Naive thymus-derived CD4-positive, alpha-beta T cell (primary cell): Measurements from ENCODE around the gene SULT4A1. TPM values are rescaled to one million over a fixed set of nuclear protein-coding genes. Genes with fewer than 3 reads are reported as not detected.

ENCODE experiments used
- ATAC-seq: fragments of 150-1000 bp; cut with Tn5 transposase; 2 replicates; pipeline ENCODE4 v1.10.0; 2021; ENCODE audit warnings: mild to moderate bottlenecking, moderate library complexity
- CTCF ChIA-PET: fragments of 350-600 bp; sonication (Branson Sonifier 250); formaldehyde crosslinking; loops from one replicate; lab custom pipeline; 2021; ENCODE audit warnings: antibody characterized with exemption; lab: Charles Lee
- POLR2A ChIA-PET: fragments of 350-600 bp; sonication (Branson Sonifier 250); formaldehyde crosslinking; loops from one replicate; lab custom pipeline; 2021; ENCODE audit warnings: antibody characterized with exemption, inconsistent platforms; lab: Charles Lee
- DNase-seq, 9 donors: peaks; one replicate each; pipeline versions ENCODE4 v3.0.0 to v3.0.0-alpha.2; 2020 to 2022; ENCODE audit warnings: mixed read lengths in 1 of 9
- H3K27ac ChIP-seq: one replicate; pipeline ENCODE4 v1.7.0; 2013; ENCODE audit warnings: mild to moderate bottlenecking, low read depth, low read length, moderate library complexity
- H3K27me3 ChIP-seq, 2 donors: one replicate each; pipeline ENCODE4 v1.7.0; 2013; ENCODE audit warnings: low read length in 2 of 2, mild to moderate bottlenecking in 2 of 2, moderate library complexity in 2 of 2; ENCODE audit not compliant: control insufficient read depth in 2 of 2, insufficient read depth in 2 of 2
- H3K36me3 ChIP-seq, 3 experiments: 1 replicate in 2 of 3; 2 replicates in 1 of 3; pipeline ENCODE4 v1.7.0; 2013; ENCODE audit warnings: low read length in 3 of 3, mild to moderate bottlenecking in 3 of 3, moderate library complexity in 1 of 3; ENCODE audit not compliant: insufficient read depth in 3 of 3, control insufficient read depth in 2 of 3
- H3K4me1 ChIP-seq, 2 donors: one replicate each; pipeline ENCODE4 v1.7.0; 2013; ENCODE audit warnings: low read length in 2 of 2, mild to moderate bottlenecking in 2 of 2, moderate library complexity in 1 of 2; ENCODE audit not compliant: control insufficient read depth in 2 of 2, insufficient read depth in 2 of 2
- H3K4me3 ChIP-seq: 2 replicates; pipeline ENCODE4 v1.7.0; 2013; ENCODE audit warnings: mild to moderate bottlenecking, low read length
- H3K9me3 ChIP-seq, 3 experiments: 1 replicate in 2 of 3; 2 replicates in 1 of 3; pipeline ENCODE4 v1.7.0; 2013; ENCODE audit warnings: low read length in 3 of 3; ENCODE audit not compliant: control insufficient read depth in 2 of 3
- H3K27ac Mint-ChIP-seq, 9 donors: one replicate each; pipeline ENCODE4 v1.8.0; 2020 to 2022; ENCODE audit warnings: mixed read lengths in 9 of 9, mild to moderate bottlenecking in 8 of 9, moderate library complexity in 5 of 9, inconsistent platforms in 2 of 9
- H3K27me3 Mint-ChIP-seq, 5 donors: one replicate each; pipeline ENCODE4 v1.8.0; 2021 to 2022; ENCODE audit warnings: mixed read lengths in 5 of 5, mild to moderate bottlenecking in 1 of 5
- H3K36me3 Mint-ChIP-seq, 5 donors: one replicate each; pipeline ENCODE4 v1.8.0; 2020 to 2022; ENCODE audit warnings: mixed read lengths in 5 of 5, mild to moderate bottlenecking in 3 of 5, inconsistent platforms in 1 of 5
- H3K4me1 Mint-ChIP-seq, 7 donors: one replicate each; pipeline ENCODE4 v1.8.0; 2020 to 2022; ENCODE audit warnings: mixed read lengths in 7 of 7, mild to moderate bottlenecking in 3 of 7, inconsistent platforms in 1 of 7
- H3K4me3 Mint-ChIP-seq, 10 donors: one replicate each; pipeline ENCODE4 v1.8.0; 2020 to 2022; ENCODE audit warnings: mild to moderate bottlenecking in 10 of 10, mixed read lengths in 10 of 10, moderate library complexity in 6 of 10, inconsistent platforms in 2 of 10
- H3K9me3 Mint-ChIP-seq, 11 donors: one replicate each; pipeline ENCODE4 v1.8.0; 2020 to 2022; ENCODE audit warnings: mixed read lengths in 11 of 11, mild to moderate bottlenecking in 4 of 11, inconsistent platforms in 1 of 11, moderate library complexity in 1 of 11
- intact Hi-C, 2 donors: fragments of 100-400 bp; cut with micrococcal nuclease; formaldehyde crosslinking; loops; one replicate each; pipeline ENCODE4 v1.15.1; 2023
- polyA plus RNA-seq, 2 donors: library from polyadenylated mRNA; unstranded; fragments of 300-500 nt; fragmentation: Illumina TruSeq; gene quantifications; one replicate each; pipeline ENCODE4 v1.2.3, GENCODE V29; 2021
- total RNA-seq, 6 experiments: library from RNA in 5 of 6; stranded (reverse) in 5 of 6; gene quantifications; 1 replicate in 5 of 6; 2 replicates in 1 of 6; pipeline ENCODE4 v1.2.3 and lab custom pipeline; 2021 to 2026

Gene SULT4A1
- total and polyA plus RNA-seq, 7 experiments from 2014 or later: not detected

DNA sequence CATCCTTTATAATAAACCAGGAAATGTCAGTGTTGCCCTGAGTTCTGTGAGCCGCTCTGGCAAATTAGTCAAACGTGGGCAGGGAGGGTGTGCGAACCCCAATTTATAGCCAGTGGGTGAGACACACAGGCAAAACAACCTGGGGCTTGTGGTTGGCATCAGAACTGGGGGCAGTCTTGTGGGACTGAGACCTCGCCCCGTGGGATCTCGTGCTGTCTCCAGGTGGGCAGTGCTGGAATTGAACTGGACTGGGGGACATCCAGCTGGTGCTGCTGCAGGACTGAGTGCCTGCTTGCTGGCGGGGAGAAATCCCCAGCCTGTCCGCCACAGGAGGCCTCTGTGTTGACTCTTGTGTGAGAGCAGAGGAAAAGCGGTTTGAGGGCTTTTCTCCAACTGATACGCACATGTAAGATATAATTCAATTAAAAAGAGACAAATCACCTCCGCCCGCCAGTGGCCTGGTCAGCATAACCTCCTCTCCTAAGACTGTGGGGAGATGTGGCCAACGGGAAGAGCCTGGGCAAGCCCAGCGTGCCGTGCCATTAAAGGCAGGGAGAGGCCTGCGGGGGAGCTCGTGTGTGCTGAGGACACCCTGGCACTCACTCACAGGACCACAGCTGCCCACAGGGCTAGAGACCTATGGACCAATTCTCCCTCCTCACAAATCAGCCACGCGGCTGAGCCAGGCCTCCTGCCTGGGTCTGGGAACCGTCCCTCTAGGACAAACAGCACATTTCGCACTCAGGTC is 18.4 kb downstream of the SULT4A1 start:
- H3K27me3 Mint-ChIP-seq: peaks cover 0 to 3% (median 0%) of the 10 kb centered on the region in 5 donors
- no peaks in the 10 kb centered on the region for H3K4me1 ChIP-seq
- no peak for ATAC-seq
- no peak for DNase-seq
- no peaks in the 10 kb centered on the region for H3K36me3 ChIP-seq
- ChIA-PET POLR2A (no interaction called here), CTCF (no interaction called here)
- H3K9me3 Mint-ChIP-seq: no peaks in the 10 kb centered on the region
- H3K27ac ChIP-seq: no peak overlapping the region
- no peak overlapping the region for H3K27ac Mint-ChIP-seq
- H3K4me3 Mint-ChIP-seq: no peak overlapping the region
- intact Hi-C loops: no loop called here
- no peaks in the 10 kb centered on the region for H3K9me3 ChIP-seq
- H3K27me3 ChIP-seq: no peaks in the 10 kb centered on the region
- H3K4me3 ChIP-seq: no peak overlapping the region
- H3K4me1 Mint-ChIP-seq: peaks cover 0 to 1% (median 0%) of the 10 kb centered on the region in 7 donors
- H3K36me3 Mint-ChIP-seq: no peaks in the 10 kb centered on the region

DNA sequence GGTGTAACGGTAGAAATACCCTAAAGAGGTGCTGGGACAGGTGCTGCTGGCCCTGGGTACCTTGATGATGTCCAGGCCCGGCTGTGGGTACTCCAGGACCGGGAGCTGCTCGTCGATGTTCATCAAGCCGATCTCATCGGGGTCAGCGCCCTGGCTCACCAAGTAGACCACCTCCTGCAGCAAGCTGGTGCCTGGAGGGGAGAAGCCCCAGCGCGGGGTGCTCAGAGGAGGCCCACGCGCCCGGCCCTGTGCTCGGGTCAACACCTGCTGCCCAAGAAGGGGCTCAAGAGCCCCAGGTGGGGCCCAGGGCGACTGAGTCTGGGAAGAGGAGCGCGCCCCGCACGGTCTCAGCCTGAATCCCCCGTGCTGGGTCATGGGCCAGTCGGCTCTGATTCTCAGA is 20.6 kb downstream of the SULT4A1 start:
- peaks cover 0 to 1% (median 0%) of the 10 kb centered on the region in 7 donors for H3K4me1 Mint-ChIP-seq
- no peaks in the 10 kb centered on the region for H3K27me3 Mint-ChIP-seq
- Histone ChIP-seq H3K27me3 (no peaks in the 10 kb centered on the region), H3K36me3 (no peaks in the 10 kb centered on the region), H3K4me1 (no peaks in the 10 kb centered on the region), H3K4me3 (no peak overlapping the region), H3K9me3 (no peaks in the 10 kb centered on the region), H3K27ac (no peak overlapping the region)
- no peaks in the 10 kb centered on the region for H3K9me3 Mint-ChIP-seq
- CTCF ChIA-PET: no interaction called here
- H3K27ac Mint-ChIP-seq: no peak overlapping the region
- intact Hi-C loops: no loop called here
- no peak for DNase-seq
- ATAC-seq: no peak
- H3K36me3 Mint-ChIP-seq: no peaks in the 10 kb centered on the region
- no peak overlapping the region for H3K4me3 Mint-ChIP-seq
- POLR2A ChIA-PET: no interaction called here

DNA sequence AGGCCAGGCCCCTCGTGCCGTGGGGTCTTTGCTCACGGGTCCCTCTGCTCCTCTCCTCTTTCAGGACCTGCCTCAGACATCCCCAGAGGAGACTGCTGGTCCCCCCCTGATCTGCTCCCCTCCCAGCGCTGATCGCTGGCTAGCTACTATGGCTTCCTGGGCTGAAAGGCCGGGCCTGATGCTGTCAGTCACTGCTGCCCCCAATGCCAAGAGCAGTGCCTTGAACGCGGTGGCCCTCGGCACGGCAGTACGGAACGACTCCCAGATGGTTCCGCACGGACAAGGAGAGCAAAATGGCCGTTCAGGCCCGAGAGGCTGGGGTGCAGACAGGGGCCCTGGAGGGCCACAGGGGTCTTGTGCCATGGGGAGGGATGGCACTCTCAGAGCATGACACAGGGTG is 21.5 kb downstream of the SULT4A1 start:
- Mint-ChIP-seq H3K27me3 (no peaks in the 10 kb centered on the region), H3K4me3 (no peak overlapping the region), H3K4me1 (peaks cover 0 to 1% (median 0%) of the 10 kb centered on the region in 7 donors), H3K36me3 (no peaks in the 10 kb centered on the region), H3K27ac (no peak overlapping the region), H3K9me3 (no peaks in the 10 kb centered on the region)
- Histone ChIP-seq H3K4me1 (no peaks in the 10 kb centered on the region), H3K4me3 (no peak overlapping the region), H3K36me3 (no peaks in the 10 kb centered on the region), H3K27me3 (no peaks in the 10 kb centered on the region), H3K27ac (no peak overlapping the region), H3K9me3 (no peaks in the 10 kb centered on the region)
- ATAC-seq (no peak), DNase-seq (no peak)
- POLR2A ChIA-PET: no interaction called here
- intact Hi-C loops: no loop called here
- CTCF ChIA-PET: no interaction called here

DNA sequence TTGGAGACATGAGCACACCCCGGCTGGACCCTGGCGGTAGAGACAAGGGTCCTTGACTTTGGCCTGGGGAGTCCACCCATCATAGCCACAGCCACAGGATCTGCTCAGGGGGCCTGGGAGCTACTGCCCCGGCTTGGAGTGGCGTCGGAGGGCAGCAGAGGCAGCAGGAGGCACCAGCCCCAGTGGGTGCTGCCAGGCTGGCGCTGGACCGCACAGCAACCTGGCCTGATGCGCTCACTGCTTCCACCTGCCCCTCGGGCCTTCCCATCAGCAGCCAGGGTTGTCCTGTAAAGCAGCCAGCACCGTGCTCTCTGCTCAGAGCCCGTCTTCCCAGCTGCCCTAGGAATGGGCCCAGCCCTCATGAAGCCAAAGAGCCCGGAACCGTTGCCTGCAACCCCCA is 21.9 kb downstream of the SULT4A1 start:
- no peaks in the 10 kb centered on the region for H3K36me3 ChIP-seq
- ChIA-PET CTCF (no interaction called here), POLR2A (no interaction called here)
- no peaks in the 10 kb centered on the region for H3K36me3 Mint-ChIP-seq
- no peak for ATAC-seq
- no peaks in the 10 kb centered on the region for H3K27me3 ChIP-seq
- no peak overlapping the region for H3K27ac ChIP-seq
- H3K9me3 Mint-ChIP-seq: no peaks in the 10 kb centered on the region
- H3K4me1 Mint-ChIP-seq: peaks cover 0 to 1% (median 0%) of the 10 kb centered on the region in 7 donors
- intact Hi-C loops: no loop called here
- no peak overlapping the region for H3K4me3 ChIP-seq
- no peak overlapping the region for H3K4me3 Mint-ChIP-seq
- no peak overlapping the region for H3K27ac Mint-ChIP-seq
- no peak for DNase-seq
- peaks cover 0 to 3% (median 3%) of the 10 kb centered on the region in 5 donors for H3K27me3 Mint-ChIP-seq
- H3K9me3 ChIP-seq: no peaks in the 10 kb centered on the region
- H3K4me1 ChIP-seq: no peaks in the 10 kb centered on the region

DNA sequence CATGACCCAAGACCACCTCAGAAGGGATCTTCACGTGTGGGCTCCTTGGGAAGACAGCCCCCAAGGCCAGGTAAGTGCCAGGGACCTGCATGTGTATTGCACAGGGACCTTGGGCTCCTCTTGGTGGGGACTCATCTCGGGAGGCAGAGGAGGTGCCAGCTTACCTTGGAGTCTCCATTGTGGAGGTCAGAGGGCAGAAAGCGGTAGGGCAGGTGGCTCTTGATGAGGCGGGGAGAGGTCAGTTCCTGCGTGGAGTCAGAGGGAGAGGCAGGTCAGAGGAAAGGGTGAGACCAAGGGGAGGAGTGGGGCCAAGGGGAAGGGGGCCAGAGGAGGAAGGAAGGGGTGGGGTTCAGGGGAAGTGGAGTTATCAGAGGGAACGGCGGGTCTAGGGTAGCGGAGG is 22.5 kb downstream of the SULT4A1 start:
- Histone ChIP-seq H3K36me3 (no peaks in the 10 kb centered on the region), H3K9me3 (no peaks in the 10 kb centered on the region), H3K27ac (no peak overlapping the region), H3K27me3 (no peaks in the 10 kb centered on the region), H3K4me1 (no peaks in the 10 kb centered on the region), H3K4me3 (no peak overlapping the region)
- ChIA-PET POLR2A (no interaction called here), CTCF (no interaction called here)
- no peak overlapping the region for H3K4me3 Mint-ChIP-seq
- peaks cover 0 to 1% (median 0%) of the 10 kb centered on the region in 7 donors for H3K4me1 Mint-ChIP-seq
- no peak for ATAC-seq
- no peaks in the 10 kb centered on the region for H3K36me3 Mint-ChIP-seq
- H3K27ac Mint-ChIP-seq: no peak overlapping the region
- intact Hi-C loops: no loop called here
- H3K9me3 Mint-ChIP-seq: no peaks in the 10 kb centered on the region
- no peak for DNase-seq
- H3K27me3 Mint-ChIP-seq: peaks cover 0 to 8% (median 7%) of the 10 kb centered on the region in 5 donors

DNA sequence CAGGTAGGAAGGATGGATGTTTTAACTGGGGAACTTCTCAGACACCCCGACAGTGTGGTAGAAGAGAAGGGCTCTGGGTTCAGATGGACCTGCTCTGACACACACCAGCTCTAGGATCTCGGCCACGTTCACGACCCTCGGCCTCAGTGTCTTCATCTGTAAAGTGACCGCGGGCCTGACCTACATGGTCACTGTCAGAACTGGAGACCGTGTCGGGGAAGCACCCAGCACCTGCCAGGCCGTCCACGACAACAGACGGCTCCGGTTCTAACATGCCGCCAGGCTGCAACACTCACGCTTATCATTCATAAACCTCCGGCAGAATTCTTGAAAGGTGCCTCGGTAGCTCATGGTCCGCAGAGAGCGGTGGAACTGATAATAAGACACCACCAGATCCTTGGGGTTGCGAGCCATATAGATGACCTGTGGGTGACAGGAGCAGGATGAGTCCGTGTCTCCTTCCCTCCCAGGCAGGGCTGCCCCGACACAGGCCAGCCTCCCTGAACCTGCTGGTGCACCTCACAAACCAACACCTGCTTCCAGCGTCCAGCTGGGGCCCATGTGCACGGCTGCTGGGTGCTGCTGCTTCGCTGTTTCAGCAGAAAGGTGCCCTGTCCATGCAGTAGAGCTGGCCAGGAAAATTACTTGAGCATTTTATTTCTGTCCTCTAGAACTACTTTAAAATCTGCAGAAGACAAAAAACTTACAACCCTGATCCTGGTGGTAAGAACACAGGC is 23.6 kb downstream of the SULT4A1 start:
- Histone ChIP-seq H3K9me3 (no peaks in the 10 kb centered on the region), H3K27me3 (no peaks in the 10 kb centered on the region), H3K36me3 (no peaks in the 10 kb centered on the region), H3K27ac (no peak overlapping the region), H3K4me3 (no peak overlapping the region), H3K4me1 (no peaks in the 10 kb centered on the region)
- DNase-seq (no peak), ATAC-seq (no peak)
- Mint-ChIP-seq H3K36me3 (no peaks in the 10 kb centered on the region), H3K9me3 (no peaks in the 10 kb centered on the region), H3K4me1 (peaks cover 0 to 1% (median 0%) of the 10 kb centered on the region in 7 donors), H3K27ac (no peak overlapping the region), H3K27me3 (peaks cover 0 to 8% (median 7%) of the 10 kb centered on the region in 5 donors), H3K4me3 (no peak overlapping the region)
- CTCF ChIA-PET: no interaction called here
- intact Hi-C loops: no loop called here
- POLR2A ChIA-PET: no interaction called here
